SH-SY5Y (cell line): ENCODE measurements around the gene HTR1D.

Experiments used
- GATA2 ChIP-seq: IDR thresholded peaks from 2 replicates; pipeline ENCODE4 v1.6.1; 2011; ENCODE audit warnings: mild to moderate bottlenecking, low read depth, low read length
- GATA3 ChIP-seq: IDR thresholded peaks from 2 replicates; pipeline ENCODE4 v1.6.1; 2011; ENCODE audit warnings: low read depth, mild to moderate bottlenecking, low read length, moderate library complexity

GRCh38 chr1:23221107-23221506, 3.8 kb upstream of the HTR1D start:
- TF ChIP-seq GATA2 (no peak), GATA3 (no peak)
